Spleen (tissue), 11 donors: ENCODE data around the gene GRID2. TPM values are rescaled to one million over a fixed set of nuclear protein-coding genes. Genes with fewer than 3 reads are reported as not detected.

Source experiments
- DNase-seq: peaks from one replicate; pipeline ENCODE4 v3.0.0-alpha.2; 2020
- H3K27ac ChIP-seq, 8 donors: fragments of 200-600 bp; sonication (generic) in 7 of 8; 1 replicate in 4 of 8; 2 replicates in 4 of 8; pipeline versions ENCODE4 v1.5.0 to v1.8.0; 2016 to 2021; ENCODE audit warnings: inconsistent platforms in 4 of 8, mild to moderate bottlenecking in 4 of 8, moderate library complexity in 1 of 8
- H3K27me3 ChIP-seq, 7 donors: fragments of 200-600 bp; sonication (generic) in 6 of 7; replicated peaks in 1 of 7; 1 replicate in 4 of 7; 2 replicates in 3 of 7; pipeline versions ENCODE4 v1.5.0 to v1.8.0; 2016 to 2021; ENCODE audit warnings: inconsistent platforms in 3 of 7, mild to moderate bottlenecking in 1 of 7
- H3K36me3 ChIP-seq, 6 donors: fragments of 200-600 bp; sonication (generic) in 5 of 6; 1 replicate in 4 of 6; 2 replicates in 2 of 6; pipeline versions ENCODE4 v1.5.0 to v1.8.0; 2016 to 2021; ENCODE audit warnings: inconsistent platforms in 2 of 6
- H3K4me1 ChIP-seq, 6 donors: fragments of 200-600 bp; sonication (generic) in 5 of 6; 1 replicate in 3 of 6; 2 replicates in 3 of 6; pipeline versions ENCODE4 v1.5.0 to v1.8.0; 2016 to 2021; ENCODE audit warnings: inconsistent platforms in 3 of 6
- H3K4me3 ChIP-seq, 8 donors: fragments of 200-600 bp; sonication (generic) in 7 of 8; 1 replicate in 4 of 8; 2 replicates in 4 of 8; pipeline versions ENCODE4 v1.5.0 to v1.8.0; 2016 to 2021; ENCODE audit warnings: inconsistent platforms in 4 of 8, mild to moderate bottlenecking in 4 of 8, moderate library complexity in 2 of 8
- H3K9me3 ChIP-seq, 8 donors: fragments of 200-600 bp; sonication (generic) in 7 of 8; 1 replicate in 4 of 8; 2 replicates in 4 of 8; pipeline versions ENCODE4 v1.5.0 to v1.8.0; 2016 to 2021; ENCODE audit warnings: inconsistent platforms in 4 of 8
- POLR2A ChIP-seq, 3 donors: fragments of 450-650 bp; IDR thresholded peaks; one replicate each; pipeline ENCODE4 v1.5.1; 2017; ENCODE audit warnings: antibody characterized with exemption in 3 of 3, mild to moderate bottlenecking in 1 of 3
- POLR2AphosphoS5 ChIP-seq, 3 donors: sonication (generic); formaldehyde crosslinking; IDR thresholded peaks; one replicate each; pipeline ENCODE4 v1.5.1; 2017; ENCODE audit warnings: antibody characterized with exemption in 3 of 3
- WGBS, 5 donors: extraction: QIAGEN DNeasy Blood & Tissue Kit in 3 of 5; methylation state at CpG; one replicate each; pipeline versions ENCODE4 v1.1.5 to v1.1.7; 2013 to 2018; 5-methylcytosine and 5-hydroxymethylcytosine counted together
- intact Hi-C: fragments of 100-400 bp; cut with DNase I; formaldehyde crosslinking; loops from one replicate; pipeline ENCODE4 v1.15.0; 2023; ENCODE audit warnings: low total_unique reads
- polyA plus RNA-seq, 3 donors: library from polyadenylated mRNA; stranded (reverse); fragments of 200-250 nt; gene quantifications; one replicate each; pipeline ENCODE4 v1.2.1, GENCODE V29; 2013
- total RNA-seq, 7 donors: library from RNA; depleted of rRNA in 3 of 7; stranded (reverse); fragments of >200 nt in 3 of 7; fragmentation: NEBNext Ultra II Directional in 4 of 7; extraction: Animal tissue kit (Norgen Biotek cat#: 25700) in 4 of 7; gene quantifications; one replicate each; pipeline versions ENCODE4 v1.1.0 to v1.2.1, GENCODE V29; 2016 to 2021
- TF ChIP-seq, protein P1 (sequence below), 11 experiments: fragments of 200-600 bp in 7 of 11; fragments of 450-650 bp in 4 of 11; sonication (generic) in 4 of 11; IDR thresholded peaks in 8 of 11; conservative IDR thresholded peaks in 3 of 11; 1 replicate in 7 of 11; 2 replicates in 4 of 11; pipeline versions ENCODE4 v1.4.0 to v1.8.0; 2016 to 2021; ENCODE audit warnings: antibody characterized with exemption in 11 of 11, inconsistent platforms in 4 of 11, mild to moderate bottlenecking in 1 of 11
- donor health status: healthy with polysubstance abuse.
- donor health status: DM: no; HTN: no; CAD: no; lungs with moderate emphysema.
- donor health status: DM: no; HTN: no; CAD: no.
- donor health status: Bipolar disorder and iron deficiency.
- donor health status: healthy.
- donor health status: DM: no; HTN: no; CAD: no.
- donor health status: DM: yes; HTN: yes; CAD: no.

The GRID2 gene
- total and polyA plus RNA-seq, 10 donors: 0.03 to 0.92 (median 0.22) TPM; not detected in 4

- Histone ChIP-seq H3K4me1 (no peaks in the 10 kb centered on the region), H3K9me3 (no peaks in the 10 kb centered on the region), H3K36me3 (no peaks in the 10 kb centered on the region), H3K27me3 (no peaks in the 10 kb centered on the region), H3K4me3 (no peak overlapping the region), H3K27ac (no peak overlapping the region)
- no peak for DNase-seq
- TF ChIP-seq, protein P1, sequence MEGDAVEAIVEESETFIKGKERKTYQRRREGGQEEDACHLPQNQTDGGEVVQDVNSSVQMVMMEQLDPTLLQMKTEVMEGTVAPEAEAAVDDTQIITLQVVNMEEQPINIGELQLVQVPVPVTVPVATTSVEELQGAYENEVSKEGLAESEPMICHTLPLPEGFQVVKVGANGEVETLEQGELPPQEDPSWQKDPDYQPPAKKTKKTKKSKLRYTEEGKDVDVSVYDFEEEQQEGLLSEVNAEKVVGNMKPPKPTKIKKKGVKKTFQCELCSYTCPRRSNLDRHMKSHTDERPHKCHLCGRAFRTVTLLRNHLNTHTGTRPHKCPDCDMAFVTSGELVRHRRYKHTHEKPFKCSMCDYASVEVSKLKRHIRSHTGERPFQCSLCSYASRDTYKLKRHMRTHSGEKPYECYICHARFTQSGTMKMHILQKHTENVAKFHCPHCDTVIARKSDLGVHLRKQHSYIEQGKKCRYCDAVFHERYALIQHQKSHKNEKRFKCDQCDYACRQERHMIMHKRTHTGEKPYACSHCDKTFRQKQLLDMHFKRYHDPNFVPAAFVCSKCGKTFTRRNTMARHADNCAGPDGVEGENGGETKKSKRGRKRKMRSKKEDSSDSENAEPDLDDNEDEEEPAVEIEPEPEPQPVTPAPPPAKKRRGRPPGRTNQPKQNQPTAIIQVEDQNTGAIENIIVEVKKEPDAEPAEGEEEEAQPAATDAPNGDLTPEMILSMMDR (IDR thresholded peaks at IDR 0.05 in 8 of 11, conservative IDR thresholded peaks at IDR 0.05 in 3 of 11): no peak
- TF ChIP-seq POLR2AphosphoS5 (IDR thresholded peaks at IDR 0.05) (no peak), POLR2A (IDR thresholded peaks at IDR 0.05) (no peak)
- WGBS, 5 donors: 82 to 94% (median 87%) methylated on average over 3 of the region's 3 CpGs
- intact Hi-C loops: no loop called here
These were observed 40.5 kb downstream of the GRID2 start for GRCh38 chr4:92344216-92344615.

- Histone ChIP-seq H3K27me3 (no peaks in the 10 kb centered on the region), H3K9me3 (no peaks in the 10 kb centered on the region), H3K4me3 (no peak overlapping the region), H3K4me1 (no peaks in the 10 kb centered on the region), H3K36me3 (no peaks in the 10 kb centered on the region), H3K27ac (no peak overlapping the region)
- DNase-seq: no peak
- 69 to 83% (median 76%) methylated on average over 3 of the region's 3 CpGs for WGBS, 5 donors
- intact Hi-C loops: no loop called here
- TF ChIP-seq POLR2A (IDR thresholded peaks at IDR 0.05) (no peak), POLR2AphosphoS5 (IDR thresholded peaks at IDR 0.05) (no peak)
- TF ChIP-seq, protein P1 (IDR thresholded peaks at IDR 0.05 in 8 of 11, conservative IDR thresholded peaks at IDR 0.05 in 3 of 11): no peak
These were observed 42.5 kb downstream of the GRID2 start for GRCh38 chr4:92346289-92346688.

- 86 to 97% (median 94%) methylated on average over 2 of the region's 2 CpGs for WGBS, 5 donors
- intact Hi-C loops: no loop called here
- no peaks in the 10 kb centered on the region for H3K9me3 ChIP-seq
These were observed 54.2 kb downstream of the GRID2 start for GRCh38 chr4:92357966-92358365.

DNA sequence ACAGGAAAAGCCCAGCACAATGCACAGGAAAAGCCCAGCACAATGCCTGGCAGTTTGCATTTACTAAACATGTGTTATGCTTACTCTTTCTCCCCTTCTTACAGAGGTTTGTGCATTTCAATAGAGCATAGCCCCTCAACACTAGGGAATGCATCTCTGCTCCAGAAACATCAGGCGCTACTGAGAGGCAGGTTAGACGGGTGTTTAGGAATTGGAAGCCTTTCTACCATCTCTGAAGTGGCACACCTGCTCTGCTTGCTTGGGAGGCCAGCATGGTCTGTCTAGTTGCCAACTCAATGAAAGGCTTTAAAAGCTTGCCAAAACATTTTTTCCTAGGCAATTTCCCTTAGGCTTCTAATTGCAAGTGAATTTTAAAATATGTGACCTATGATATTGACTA, 55.7 kb downstream of the GRID2 start:
- no peak for DNase-seq
- WGBS, 5 donors: 63 to 83% (median 78%) methylated on average over 2 of the region's 2 CpGs
- H3K9me3 ChIP-seq: no peaks in the 10 kb centered on the region
- no peaks in the 10 kb centered on the region for H3K36me3 ChIP-seq
- no peak overlapping the region for H3K27ac ChIP-seq
- H3K4me1 ChIP-seq: no peaks in the 10 kb centered on the region
- no peak overlapping the region for H3K4me3 ChIP-seq
- intact Hi-C loops: no loop called here
- TF ChIP-seq, protein P1 (IDR thresholded peaks at IDR 0.05 in 8 of 11, conservative IDR thresholded peaks at IDR 0.05 in 3 of 11): no peak
- TF ChIP-seq POLR2AphosphoS5 (IDR thresholded peaks at IDR 0.05) (no peak), POLR2A (IDR thresholded peaks at IDR 0.05) (no peak)
- H3K27me3 ChIP-seq: no peaks in the 10 kb centered on the region

More at GRCh38 chr4:92357966-92358365, 54.2 kb downstream of the GRID2 start:
- H3K4me3 ChIP-seq: no peak overlapping the region
- no peaks in the 10 kb centered on the region for H3K4me1 ChIP-seq
- TF ChIP-seq, protein P1 (IDR thresholded peaks at IDR 0.05 in 8 of 11, conservative IDR thresholded peaks at IDR 0.05 in 3 of 11): no peak
- TF ChIP-seq POLR2A (IDR thresholded peaks at IDR 0.05): no peak
- no peaks in the 10 kb centered on the region for H3K27me3 ChIP-seq
- H3K36me3 ChIP-seq: no peaks in the 10 kb centered on the region
- no peak for DNase-seq
- H3K27ac ChIP-seq: no peak overlapping the region
